KMS-11 (cell line): ENCODE data around the gene ZNF181.

Experiments used
- H2AFZ ChIP-seq: fragments of 200-600 bp; sonication (generic); 2 replicates; pipeline ENCODE4 v1.6.1; 2016; ENCODE audit warnings: antibody characterized with exemption, mixed run types, low read depth
- H3K27ac ChIP-seq: fragments of 200-600 bp; sonication (generic); 2 replicates; pipeline ENCODE4 v1.6.1; 2016; ENCODE audit warnings: mild to moderate bottlenecking, mixed run types
- H3K27me3 ChIP-seq: fragments of 200-600 bp; sonication (generic); 2 replicates; pipeline ENCODE4 v1.6.1; 2017; ENCODE audit warnings: mild to moderate bottlenecking, low read depth, mixed run types, moderate library complexity; ENCODE audit not compliant: insufficient read depth
- H3K36me3 ChIP-seq: fragments of 200-600 bp; sonication (generic); 2 replicates; pipeline ENCODE4 v1.6.1; 2017; ENCODE audit warnings: mild to moderate bottlenecking, mixed run types; ENCODE audit not compliant: insufficient read depth
- H3K4me1 ChIP-seq: fragments of 200-600 bp; sonication (generic); 2 replicates; pipeline ENCODE4 v1.6.1; 2016; ENCODE audit warnings: mild to moderate bottlenecking, low read depth, mixed run types; ENCODE audit not compliant: poor library complexity, severe bottlenecking
- H3K4me2 ChIP-seq: fragments of 200-600 bp; sonication (generic); 2 replicates; pipeline ENCODE4 v1.7.0; 2016; ENCODE audit warnings: mild to moderate bottlenecking, mixed run types
- H3K4me3 ChIP-seq: fragments of 200-600 bp; sonication (generic); IDR thresholded peaks from 2 replicates; pipeline ENCODE4 v1.6.1; 2017; ENCODE audit warnings: low read depth, low read length, mixed read lengths; ENCODE audit not compliant: insufficient read depth
- H3K79me2 ChIP-seq: fragments of 200-600 bp; sonication (generic); 2 replicates; pipeline ENCODE4 v1.6.1; 2016; ENCODE audit warnings: low read depth, mixed run types; ENCODE audit not compliant: insufficient read depth
- H3K9ac ChIP-seq: fragments of 200-600 bp; sonication (generic); 2 replicates; pipeline ENCODE4 v1.6.1; 2016; ENCODE audit warnings: mild to moderate bottlenecking, mixed run types
- H4K20me1 ChIP-seq: fragments of 200-600 bp; sonication (generic); 2 replicates; pipeline ENCODE4 v1.6.1; 2016; ENCODE audit warnings: mild to moderate bottlenecking, mixed run types; ENCODE audit not compliant: insufficient read depth
- TF ChIP-seq, protein P1 (sequence below): fragments of 200-600 bp; sonication (generic); conservative IDR thresholded peaks from 2 replicates; pipeline ENCODE4 v1.6.1; 2017; ENCODE audit warnings: low read depth, mild to moderate bottlenecking, antibody characterized with exemption, low read length, moderate library complexity, mixed read lengths

ZNF181 gene

DNA sequence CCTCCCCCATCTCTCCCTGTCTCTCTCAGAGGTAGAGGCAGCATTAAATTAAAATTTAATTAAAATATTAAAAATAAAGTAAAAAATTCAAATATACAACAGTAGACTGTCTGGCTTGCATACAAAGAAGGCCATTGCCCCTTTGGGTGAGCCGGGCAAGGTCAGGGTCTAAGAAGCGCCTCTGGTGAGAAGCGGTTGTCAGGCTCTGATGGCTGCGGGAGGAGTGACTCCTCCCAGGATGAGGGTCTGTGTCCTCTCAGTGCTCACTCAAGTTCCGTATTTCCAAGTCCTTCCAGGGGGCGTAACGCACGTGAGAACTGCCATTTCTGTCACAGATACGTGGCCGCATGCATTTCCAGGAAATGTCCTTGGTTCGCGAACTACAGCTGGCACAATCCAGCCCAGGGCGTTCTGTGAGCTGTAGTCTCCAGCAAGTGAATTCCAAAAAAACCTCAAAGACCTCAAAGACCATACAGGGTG lies 737 bp upstream of the ZNF181 start:
- Histone ChIP-seq H3K27ac (peak overlapping the region; percentile 56; the same call in 1 of the 2 replicates), H3K4me1 (peaks cover 6% of the 10 kb centered on the region), H2AFZ (peak overlapping the region; percentile 96), H3K4me2 (peak overlapping the region; percentile 51), H3K36me3 (no peaks in the 10 kb centered on the region), H3K27me3 (no peaks in the 10 kb centered on the region), H3K79me2 (no peaks in the 10 kb centered on the region), H3K9ac (peak overlapping the region; percentile 65), H4K20me1 (no peaks in the 10 kb centered on the region), H3K4me3 (no peak overlapping the region)
- TF ChIP-seq, protein P1, sequence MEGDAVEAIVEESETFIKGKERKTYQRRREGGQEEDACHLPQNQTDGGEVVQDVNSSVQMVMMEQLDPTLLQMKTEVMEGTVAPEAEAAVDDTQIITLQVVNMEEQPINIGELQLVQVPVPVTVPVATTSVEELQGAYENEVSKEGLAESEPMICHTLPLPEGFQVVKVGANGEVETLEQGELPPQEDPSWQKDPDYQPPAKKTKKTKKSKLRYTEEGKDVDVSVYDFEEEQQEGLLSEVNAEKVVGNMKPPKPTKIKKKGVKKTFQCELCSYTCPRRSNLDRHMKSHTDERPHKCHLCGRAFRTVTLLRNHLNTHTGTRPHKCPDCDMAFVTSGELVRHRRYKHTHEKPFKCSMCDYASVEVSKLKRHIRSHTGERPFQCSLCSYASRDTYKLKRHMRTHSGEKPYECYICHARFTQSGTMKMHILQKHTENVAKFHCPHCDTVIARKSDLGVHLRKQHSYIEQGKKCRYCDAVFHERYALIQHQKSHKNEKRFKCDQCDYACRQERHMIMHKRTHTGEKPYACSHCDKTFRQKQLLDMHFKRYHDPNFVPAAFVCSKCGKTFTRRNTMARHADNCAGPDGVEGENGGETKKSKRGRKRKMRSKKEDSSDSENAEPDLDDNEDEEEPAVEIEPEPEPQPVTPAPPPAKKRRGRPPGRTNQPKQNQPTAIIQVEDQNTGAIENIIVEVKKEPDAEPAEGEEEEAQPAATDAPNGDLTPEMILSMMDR, result no peak

DNA sequence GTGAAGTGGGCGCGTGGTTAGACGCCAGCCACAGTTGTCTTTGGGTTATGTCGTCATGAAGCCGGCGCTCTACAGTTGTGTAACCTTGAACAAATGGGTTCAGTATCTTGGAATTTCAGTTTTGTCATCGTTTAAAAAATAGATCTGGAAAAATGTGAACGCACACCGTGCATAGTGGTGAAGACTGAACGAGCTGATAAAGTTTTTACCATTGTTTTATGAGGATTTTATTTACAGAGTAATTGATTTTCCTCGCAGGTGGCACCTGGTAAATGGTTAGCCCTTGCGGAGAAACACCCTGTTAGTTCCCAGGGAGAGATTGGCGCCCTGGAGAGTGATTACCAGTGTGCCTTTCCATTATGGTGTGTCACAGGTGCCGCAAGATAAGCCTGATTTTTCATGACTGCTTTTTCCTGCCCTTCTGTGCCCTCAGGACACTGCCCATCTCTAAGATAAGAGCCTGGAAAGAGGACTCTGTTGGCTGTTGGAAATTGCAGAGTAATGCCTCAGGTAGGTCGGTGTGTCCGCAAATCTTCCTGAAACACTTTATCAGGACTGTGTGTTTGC lies 577 bp downstream of the ZNF181 start:
- peaks cover 6% of the 10 kb centered on the region for H3K4me1 ChIP-seq
- peak overlapping the region; percentile 96 for H2AFZ ChIP-seq
- H3K27ac ChIP-seq, result peak overlapping the region; percentile 56; the same call in 1 of the 2 replicates
- H3K79me2 ChIP-seq, result no peaks in the 10 kb centered on the region
- no peak overlapping the region for H3K4me3 ChIP-seq
- no peaks in the 10 kb centered on the region for H3K36me3 ChIP-seq
- H3K9ac ChIP-seq, result peak overlapping the region; percentile 65; the same call in 1 of the 2 replicates
- H3K4me2 ChIP-seq, result peak overlapping the region; percentile 51
- H3K27me3 ChIP-seq, result no peaks in the 10 kb centered on the region
- TF ChIP-seq, protein P1, result no peak
- no peaks in the 10 kb centered on the region for H4K20me1 ChIP-seq

DNA sequence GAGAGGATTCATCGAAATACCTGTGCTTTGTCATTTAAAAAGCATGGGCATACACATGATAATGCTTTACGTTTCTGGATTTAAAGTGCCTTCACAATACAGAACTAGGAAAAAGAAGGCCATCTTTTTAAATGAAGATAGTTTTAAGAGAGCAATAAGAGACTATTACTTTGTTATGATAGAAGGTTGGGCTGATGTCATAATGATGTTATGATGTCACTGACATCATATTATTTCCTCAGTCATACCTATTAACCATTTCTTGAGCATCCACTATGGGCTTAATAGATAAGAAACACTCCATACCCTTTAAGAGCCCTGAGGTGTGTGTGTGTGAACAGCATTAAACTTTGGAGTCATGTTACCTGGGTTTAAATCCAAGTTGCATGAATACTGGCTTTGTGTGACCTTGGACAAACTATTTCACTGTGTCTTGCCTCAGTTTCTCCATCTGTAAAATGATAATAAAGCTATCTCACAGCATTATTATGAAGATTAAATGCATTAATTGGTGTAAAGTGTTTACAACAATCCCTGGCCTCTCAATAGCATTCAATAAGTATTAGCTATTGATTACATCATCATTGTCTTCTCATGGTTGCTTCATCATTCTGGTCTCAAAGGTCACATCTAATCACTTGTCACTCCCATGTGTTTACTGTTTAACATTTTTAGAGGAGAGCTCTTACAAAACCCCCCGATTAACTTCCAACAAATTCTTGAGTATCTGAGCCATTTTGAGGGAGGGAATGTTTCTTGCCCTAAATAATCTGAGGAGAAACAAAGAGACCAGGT lies 11.1 kb downstream of the ZNF181 start:
- TF ChIP-seq, protein P1, result no peak
- Histone ChIP-seq H3K27ac (no peak overlapping the region), H3K79me2 (no peaks in the 10 kb centered on the region), H3K4me1 (no peaks in the 10 kb centered on the region), H3K36me3 (no peaks in the 10 kb centered on the region), H4K20me1 (no peaks in the 10 kb centered on the region), H2AFZ (no peak overlapping the region), H3K4me2 (no peak overlapping the region), H3K4me3 (no peak overlapping the region), H3K9ac (no peak overlapping the region), H3K27me3 (no peaks in the 10 kb centered on the region)

DNA sequence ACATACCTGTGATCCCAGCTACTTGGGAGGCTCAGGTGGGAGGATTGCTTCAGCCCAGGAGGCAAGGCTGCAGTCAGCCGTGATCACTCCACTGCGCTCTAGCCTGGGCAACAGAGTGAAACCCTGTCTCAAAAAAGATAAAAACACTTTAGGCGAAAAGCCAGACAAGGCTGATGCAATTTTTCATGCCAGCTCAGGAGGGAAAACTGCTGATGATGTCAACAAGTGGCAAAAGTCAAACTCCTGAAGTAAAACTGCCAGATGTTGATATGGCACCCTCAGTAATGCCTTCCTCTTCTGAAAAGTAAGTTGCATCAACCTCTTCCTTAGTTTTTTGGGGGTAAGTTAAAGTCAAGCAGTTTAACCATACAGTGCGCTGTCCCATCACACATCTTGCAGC lies 23.4 kb downstream of the ZNF181 start:
- Histone ChIP-seq H3K4me3 (no peak overlapping the region), H3K27ac (no peak overlapping the region), H3K4me2 (no peak overlapping the region), H3K36me3 (no peaks in the 10 kb centered on the region), H3K9ac (no peak overlapping the region), H4K20me1 (no peaks in the 10 kb centered on the region), H3K27me3 (no peaks in the 10 kb centered on the region), H3K79me2 (no peaks in the 10 kb centered on the region), H2AFZ (no peak overlapping the region), H3K4me1 (no peaks in the 10 kb centered on the region)
- TF ChIP-seq, protein P1, result no peak
